Stimulated activated memory B cell treated with anti-CD40 and anti-IgM and Interleukin-4, amounts not matched to agents 10 μg/mL and 1 μg/mL and 100 μg/mL, for 72 hours (primary cell): ENCODE data around the gene MACF1.
"Not testable (repeated sequence)": the region's sequence is repeated elsewhere in the genome, so short reads cannot be mapped to it uniquely, and the experiment has no call there.

ENCODE experiments used
- ATAC-seq: fragments of 150-1000 bp; cut with Tn5 transposase; 2 replicates; pipeline ENCODE4 v1.10.0; 2021
- H3K27ac Mint-ChIP-seq: one replicate; pipeline ENCODE4 v1.8.0; 2022; ENCODE audit warnings: mild to moderate bottlenecking, mixed read lengths
- H3K27me3 Mint-ChIP-seq: one replicate; pipeline ENCODE4 v1.8.0; 2022; ENCODE audit warnings: mixed read lengths
- H3K36me3 Mint-ChIP-seq: one replicate; pipeline ENCODE4 v1.8.0; 2022; ENCODE audit warnings: mixed read lengths
- H3K4me1 Mint-ChIP-seq: one replicate; pipeline ENCODE4 v1.8.0; 2022; ENCODE audit warnings: mixed read lengths
- H3K4me3 Mint-ChIP-seq: one replicate; pipeline ENCODE4 v1.8.0; 2022; ENCODE audit warnings: mild to moderate bottlenecking, moderate library complexity, mixed read lengths
- H3K9me3 Mint-ChIP-seq: one replicate; pipeline ENCODE4 v1.8.0; 2022; ENCODE audit warnings: mixed read lengths

The MACF1 gene, protein sequence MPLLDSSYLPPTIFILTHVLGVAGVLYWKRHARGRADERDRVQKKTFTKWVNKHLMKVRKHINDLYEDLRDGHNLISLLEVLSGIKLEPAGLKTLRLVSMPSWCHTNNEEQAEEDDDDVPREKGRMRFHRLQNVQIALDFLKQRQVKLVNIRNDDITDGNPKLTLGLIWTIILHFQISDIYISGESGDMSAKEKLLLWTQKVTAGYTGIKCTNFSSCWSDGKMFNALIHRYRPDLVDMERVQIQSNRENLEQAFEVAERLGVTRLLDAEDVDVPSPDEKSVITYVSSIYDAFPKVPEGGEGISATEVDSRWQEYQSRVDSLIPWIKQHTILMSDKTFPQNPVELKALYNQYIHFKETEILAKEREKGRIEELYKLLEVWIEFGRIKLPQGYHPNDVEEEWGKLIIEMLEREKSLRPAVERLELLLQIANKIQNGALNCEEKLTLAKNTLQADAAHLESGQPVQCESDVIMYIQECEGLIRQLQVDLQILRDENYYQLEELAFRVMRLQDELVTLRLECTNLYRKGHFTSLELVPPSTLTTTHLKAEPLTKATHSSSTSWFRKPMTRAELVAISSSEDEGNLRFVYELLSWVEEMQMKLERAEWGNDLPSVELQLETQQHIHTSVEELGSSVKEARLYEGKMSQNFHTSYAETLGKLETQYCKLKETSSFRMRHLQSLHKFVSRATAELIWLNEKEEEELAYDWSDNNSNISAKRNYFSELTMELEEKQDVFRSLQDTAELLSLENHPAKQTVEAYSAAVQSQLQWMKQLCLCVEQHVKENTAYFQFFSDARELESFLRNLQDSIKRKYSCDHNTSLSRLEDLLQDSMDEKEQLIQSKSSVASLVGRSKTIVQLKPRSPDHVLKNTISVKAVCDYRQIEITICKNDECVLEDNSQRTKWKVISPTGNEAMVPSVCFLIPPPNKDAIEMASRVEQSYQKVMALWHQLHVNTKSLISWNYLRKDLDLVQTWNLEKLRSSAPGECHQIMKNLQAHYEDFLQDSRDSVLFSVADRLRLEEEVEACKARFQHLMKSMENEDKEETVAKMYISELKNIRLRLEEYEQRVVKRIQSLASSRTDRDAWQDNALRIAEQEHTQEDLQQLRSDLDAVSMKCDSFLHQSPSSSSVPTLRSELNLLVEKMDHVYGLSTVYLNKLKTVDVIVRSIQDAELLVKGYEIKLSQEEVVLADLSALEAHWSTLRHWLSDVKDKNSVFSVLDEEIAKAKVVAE (N-terminal part only)

DNA sequence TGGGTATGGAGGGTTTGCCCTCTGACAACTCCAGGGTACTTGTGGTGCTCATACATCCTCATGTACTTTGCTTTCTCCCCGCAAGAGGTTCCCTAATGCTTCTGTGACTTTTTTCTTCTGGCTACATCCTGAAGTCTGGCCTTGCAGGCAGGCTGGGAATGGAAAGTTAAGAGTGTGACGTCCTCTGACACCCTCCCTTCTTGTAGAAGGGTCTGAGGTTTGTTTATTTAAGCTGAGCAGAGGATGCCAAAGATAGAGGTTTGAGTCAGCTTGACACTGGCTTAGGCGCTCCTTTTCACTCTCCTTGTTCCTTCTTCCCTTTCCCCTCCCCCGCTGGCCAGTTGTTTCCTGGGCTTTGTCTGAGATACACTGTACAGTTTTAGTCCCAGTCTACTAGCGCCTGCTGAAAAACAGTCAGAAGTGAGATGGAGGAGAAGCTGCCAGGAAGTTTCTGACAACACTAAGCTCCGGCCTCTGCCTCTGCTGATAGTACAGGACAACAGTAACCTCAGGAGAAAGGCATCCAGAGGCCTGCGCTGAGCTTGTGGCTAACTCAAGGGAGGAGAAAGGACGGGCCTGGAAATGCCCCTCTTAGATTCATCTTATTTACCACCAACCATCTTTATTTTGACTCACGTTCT lies at the start of gene MACF1:
Gene MACF1, plus strand, starts transcription at position 255 of the 641 bp plus-strand sequence. Its CDS starts 328 bp downstream, at position 583.
- ATAC-seq = peak; percentile 54
- Mint-ChIP-seq H3K9me3 (no peaks in the 10 kb centered on the region), H3K36me3 (no peaks in the 10 kb centered on the region), H3K27me3 (no peaks in the 10 kb centered on the region), H3K4me3 (peak within 1 kb of the TSS; percentile 40), H3K4me1 (peaks cover 24% of the 10 kb centered on the region), H3K27ac (peak within 1 kb of the TSS; percentile 81)

DNA sequence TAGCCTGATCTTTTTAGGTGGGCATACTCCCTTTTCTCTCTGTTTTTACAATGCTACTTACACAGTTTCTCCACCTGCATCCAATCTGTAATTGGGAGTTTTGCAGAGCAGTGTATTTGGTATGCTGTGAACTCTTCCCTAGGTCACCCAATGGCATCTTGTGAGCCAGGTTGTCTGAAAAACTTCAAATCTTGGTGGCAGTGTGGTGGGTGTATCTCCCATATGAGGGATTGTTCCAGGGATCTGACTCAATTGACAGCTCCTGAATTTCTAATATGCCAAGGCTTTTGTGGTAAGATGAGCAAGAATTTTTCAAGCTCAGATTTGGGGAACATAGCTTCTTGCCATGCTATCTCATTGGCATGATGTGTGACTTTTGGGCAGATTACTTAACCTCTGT lies 47.2 kb upstream of the MACF1 start:
- Mint-ChIP-seq H3K27me3 (no peaks in the 10 kb centered on the region), H3K27ac (no peak overlapping the region), H3K9me3 (no peaks in the 10 kb centered on the region), H3K4me3 (no peak overlapping the region), H3K4me1 (no peaks in the 10 kb centered on the region), H3K36me3 (peaks cover 13% of the 10 kb centered on the region)
- no peak for ATAC-seq

DNA sequence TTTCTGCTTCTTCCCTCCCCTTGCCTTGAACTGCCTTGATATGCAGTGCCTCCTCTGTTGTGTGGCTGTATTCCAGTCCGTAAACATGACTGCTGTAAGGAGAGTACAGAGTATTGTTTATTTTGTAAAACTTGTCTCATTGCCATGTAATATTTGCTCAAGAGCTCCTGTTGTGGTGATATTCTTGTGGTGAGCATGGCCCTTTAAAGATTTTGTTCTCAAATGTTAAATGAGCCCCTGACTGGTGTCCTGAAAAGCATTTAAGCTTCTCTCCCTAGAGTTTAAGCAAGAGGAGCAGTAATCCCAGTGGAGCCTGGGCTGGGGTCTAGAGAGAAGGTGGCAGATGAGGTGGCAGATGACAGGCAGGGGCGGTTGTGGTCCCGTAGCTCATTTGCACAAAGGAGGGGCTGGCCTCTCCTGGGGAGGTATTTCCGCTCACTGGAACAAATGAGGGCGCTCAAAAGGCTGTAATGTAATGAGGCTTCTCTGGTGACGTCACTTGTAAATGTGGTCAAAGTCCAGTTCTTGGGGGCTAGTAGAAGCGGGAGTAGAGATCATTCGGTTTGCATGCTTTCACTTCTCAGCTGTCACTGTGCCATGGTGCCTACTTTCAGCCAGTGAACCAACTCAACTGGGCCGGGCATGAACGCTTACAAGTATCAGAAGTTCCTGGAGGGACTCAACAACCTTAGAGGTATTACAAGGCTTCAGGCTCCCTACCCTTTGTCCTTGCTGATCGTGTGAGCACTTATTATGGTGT lies 46.0 kb upstream of the MACF1 start:
- H3K9me3 Mint-ChIP-seq = no peaks in the 10 kb centered on the region
- no peaks in the 10 kb centered on the region for H3K4me1 Mint-ChIP-seq
- no peak for ATAC-seq
- peaks cover 13% of the 10 kb centered on the region for H3K36me3 Mint-ChIP-seq
- H3K4me3 Mint-ChIP-seq = no peak overlapping the region
- no peak overlapping the region for H3K27ac Mint-ChIP-seq
- no peaks in the 10 kb centered on the region for H3K27me3 Mint-ChIP-seq

DNA sequence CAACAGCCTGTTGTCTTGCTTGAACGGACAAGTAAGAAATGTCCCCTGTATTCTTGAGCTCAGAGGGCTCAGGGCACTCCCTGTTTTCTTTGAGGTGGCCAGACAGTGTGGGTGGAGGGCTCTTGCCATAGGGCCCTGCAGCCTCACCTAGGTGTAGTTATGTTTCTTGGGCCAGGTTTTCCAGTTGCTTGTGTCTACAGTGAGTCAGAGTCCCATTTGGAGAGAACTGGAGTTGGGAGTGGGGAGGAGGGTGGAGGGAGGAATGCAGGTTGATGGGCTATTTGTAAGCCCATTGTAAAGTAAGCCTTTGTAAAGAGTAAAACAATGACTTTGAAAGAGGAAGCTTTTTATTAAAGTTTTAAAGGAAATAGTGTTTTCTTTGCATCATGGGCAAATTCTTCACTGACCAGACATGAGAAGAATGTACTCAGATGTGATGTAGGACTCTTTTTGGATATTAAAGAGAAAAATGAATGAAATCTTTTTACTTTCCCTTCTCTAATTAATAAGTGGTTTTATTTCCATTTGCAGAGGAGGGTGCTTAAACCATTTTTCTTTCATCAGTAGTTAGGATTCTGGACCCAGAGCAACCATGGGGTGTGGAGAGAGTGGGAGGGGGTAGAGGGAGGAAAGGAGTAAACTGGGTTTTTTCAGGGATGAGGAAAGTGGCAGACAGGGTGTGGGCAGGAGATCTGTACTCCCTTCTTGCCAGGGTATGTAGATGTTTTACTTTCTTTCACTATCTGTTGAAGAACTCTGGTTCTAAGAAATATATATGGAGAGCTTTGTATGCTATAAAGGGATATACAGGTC lies 45.1 kb upstream of the MACF1 start:
- Mint-ChIP-seq H3K27me3 (no peaks in the 10 kb centered on the region), H3K9me3 (no peaks in the 10 kb centered on the region), H3K27ac (no peak overlapping the region), H3K4me3 (no peak overlapping the region), H3K36me3 (peaks cover 6% of the 10 kb centered on the region), H3K4me1 (no peaks in the 10 kb centered on the region)
- ATAC-seq = no peak

DNA sequence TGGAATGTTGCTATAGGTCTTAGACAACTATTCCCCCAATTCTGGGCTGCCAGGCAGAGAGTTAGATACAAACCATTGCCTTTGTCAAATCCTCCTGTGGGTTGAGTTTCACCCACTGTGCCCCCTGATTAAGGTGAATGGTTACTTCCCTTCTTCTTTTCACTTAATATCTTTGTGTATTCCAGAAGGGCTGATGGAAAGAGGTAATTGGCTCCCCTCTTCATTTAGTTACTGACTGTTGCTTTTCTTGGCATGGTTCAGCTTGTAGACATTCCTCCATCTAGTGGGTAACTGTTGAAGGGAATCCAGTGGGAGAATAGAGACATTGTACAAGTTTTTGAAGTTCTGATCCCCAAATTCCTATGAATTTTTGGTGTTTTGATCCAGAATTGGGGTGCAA lies 43.8 kb upstream of the MACF1 start:
- no peak overlapping the region for H3K4me3 Mint-ChIP-seq
- no peak for ATAC-seq
- no peaks in the 10 kb centered on the region for H3K4me1 Mint-ChIP-seq
- no peaks in the 10 kb centered on the region for H3K27me3 Mint-ChIP-seq
- H3K9me3 Mint-ChIP-seq = no peaks in the 10 kb centered on the region
- H3K36me3 Mint-ChIP-seq = no peaks in the 10 kb centered on the region
- H3K27ac Mint-ChIP-seq = no peak overlapping the region

DNA sequence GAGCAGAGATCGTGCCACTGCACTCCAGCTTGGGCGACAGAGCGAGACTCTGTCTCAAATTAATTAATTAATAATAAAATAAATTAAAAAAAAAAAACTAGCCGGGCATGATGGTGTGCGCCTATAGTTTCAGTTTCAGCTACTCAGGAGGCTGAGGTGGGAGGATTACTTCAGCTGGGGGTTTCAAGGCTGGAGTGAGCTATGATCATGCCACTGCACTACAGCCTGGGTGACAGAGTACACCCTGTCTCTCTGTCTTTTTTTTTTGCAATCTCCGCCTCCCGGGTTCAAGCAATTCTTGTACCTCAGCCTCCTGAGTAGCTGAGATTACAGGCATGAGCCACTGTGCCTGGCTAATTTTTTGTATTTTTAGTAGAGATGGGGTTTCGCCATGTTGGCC lies 42.7 kb upstream of the MACF1 start:
- not testable (repeated sequence) for H3K27ac Mint-ChIP-seq, H3K9me3 Mint-ChIP-seq, ATAC-seq, H3K4me1 Mint-ChIP-seq, H3K36me3 Mint-ChIP-seq, H3K27me3 Mint-ChIP-seq, H3K4me3 Mint-ChIP-seq

DNA sequence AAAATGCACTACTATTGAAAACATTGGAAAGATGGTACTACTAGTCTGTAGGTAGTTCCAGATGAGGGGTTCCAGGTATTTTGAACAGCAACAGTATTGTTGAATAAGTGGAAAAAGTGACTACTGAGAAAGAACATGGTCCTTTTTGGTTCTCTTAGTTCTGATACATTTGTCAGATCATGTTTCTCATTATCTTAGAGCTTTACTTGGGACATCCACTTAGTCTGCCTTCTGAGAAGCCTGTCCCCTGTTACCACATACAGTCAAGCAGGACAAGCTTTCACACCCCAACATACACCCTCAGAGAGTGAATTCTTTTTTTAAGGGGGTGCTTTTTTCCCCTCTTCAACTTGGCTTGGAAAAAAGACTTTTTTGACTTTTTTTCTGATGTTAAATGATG lies 41.0 kb upstream of the MACF1 start:
- Mint-ChIP-seq H3K4me3 (no peak overlapping the region), H3K27ac (no peak overlapping the region), H3K36me3 (no peaks in the 10 kb centered on the region), H3K27me3 (no peaks in the 10 kb centered on the region), H3K9me3 (no peaks in the 10 kb centered on the region), H3K4me1 (no peaks in the 10 kb centered on the region)
- no peak for ATAC-seq

DNA sequence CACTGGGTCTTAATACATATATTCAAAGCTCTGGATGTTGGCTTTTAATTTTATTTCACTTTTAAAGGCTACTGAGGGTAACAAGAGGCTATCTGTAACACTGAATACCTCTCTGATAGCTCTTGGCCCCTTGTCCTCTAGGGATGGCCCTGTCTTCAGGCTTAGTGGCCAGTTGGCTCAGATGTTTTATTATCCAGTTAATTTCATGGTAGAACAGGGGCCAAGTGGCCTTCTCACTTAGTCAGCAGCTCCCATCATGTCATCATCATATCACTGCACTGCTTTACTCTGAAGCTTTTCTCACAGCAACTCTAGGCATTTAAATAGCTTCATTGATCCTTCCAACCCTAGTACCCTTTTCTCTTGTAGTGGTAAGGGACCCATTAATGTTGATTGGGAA lies 40.2 kb upstream of the MACF1 start:
- H3K9me3 Mint-ChIP-seq = no peaks in the 10 kb centered on the region
- H3K4me3 Mint-ChIP-seq = no peak overlapping the region
- H3K4me1 Mint-ChIP-seq = no peaks in the 10 kb centered on the region
- no peaks in the 10 kb centered on the region for H3K27me3 Mint-ChIP-seq
- no peak overlapping the region for H3K27ac Mint-ChIP-seq
- H3K36me3 Mint-ChIP-seq = no peaks in the 10 kb centered on the region
- no peak for ATAC-seq

DNA sequence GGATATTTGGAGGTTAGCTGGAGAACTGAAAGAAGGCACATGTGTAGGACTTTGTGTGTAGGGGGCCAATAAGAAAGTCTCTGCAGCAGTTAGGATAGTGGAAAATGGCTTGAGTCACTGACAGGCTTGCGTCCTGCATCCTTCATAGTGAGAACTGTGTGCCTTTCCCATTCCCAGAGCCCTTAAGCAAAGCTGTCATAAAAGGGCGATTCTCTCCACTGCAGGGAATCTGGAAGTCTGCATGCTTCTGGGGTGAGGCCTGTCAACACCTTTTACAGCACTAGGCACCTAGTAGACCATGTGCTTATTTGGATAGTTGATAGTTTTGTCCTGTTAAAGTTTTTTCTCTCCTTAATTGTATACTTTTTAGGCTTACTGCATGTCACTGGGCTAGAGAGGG lies 39.4 kb upstream of the MACF1 start:
- no peak for ATAC-seq
- Mint-ChIP-seq H3K27ac (no peak overlapping the region), H3K4me1 (no peaks in the 10 kb centered on the region), H3K27me3 (no peaks in the 10 kb centered on the region), H3K36me3 (no peaks in the 10 kb centered on the region), H3K9me3 (no peaks in the 10 kb centered on the region), H3K4me3 (no peak overlapping the region)

DNA sequence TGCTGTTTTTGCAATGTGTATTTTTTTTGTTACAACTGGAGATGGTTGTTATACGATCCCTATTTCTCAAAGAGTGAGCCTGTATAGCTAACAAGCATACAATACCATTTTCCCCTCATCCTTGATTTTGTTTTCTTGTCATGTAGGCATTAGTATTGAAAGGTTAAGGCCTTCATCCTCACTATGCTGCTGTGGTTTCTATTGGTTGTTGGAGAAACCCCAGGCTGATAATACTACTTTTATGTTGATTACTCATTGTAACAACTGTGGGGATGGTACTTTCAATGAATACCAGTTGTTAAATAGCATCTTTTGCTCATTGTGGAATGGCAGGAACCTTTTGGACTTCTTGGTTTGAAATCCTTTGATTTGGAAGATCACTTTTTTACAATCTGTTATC lies 39.0 kb upstream of the MACF1 start:
- H3K27me3 Mint-ChIP-seq = no peaks in the 10 kb centered on the region
- no peak overlapping the region for H3K4me3 Mint-ChIP-seq
- no peak overlapping the region for H3K27ac Mint-ChIP-seq
- H3K36me3 Mint-ChIP-seq = no peaks in the 10 kb centered on the region
- ATAC-seq = no peak
- H3K9me3 Mint-ChIP-seq = no peaks in the 10 kb centered on the region
- H3K4me1 Mint-ChIP-seq = no peaks in the 10 kb centered on the region

DNA sequence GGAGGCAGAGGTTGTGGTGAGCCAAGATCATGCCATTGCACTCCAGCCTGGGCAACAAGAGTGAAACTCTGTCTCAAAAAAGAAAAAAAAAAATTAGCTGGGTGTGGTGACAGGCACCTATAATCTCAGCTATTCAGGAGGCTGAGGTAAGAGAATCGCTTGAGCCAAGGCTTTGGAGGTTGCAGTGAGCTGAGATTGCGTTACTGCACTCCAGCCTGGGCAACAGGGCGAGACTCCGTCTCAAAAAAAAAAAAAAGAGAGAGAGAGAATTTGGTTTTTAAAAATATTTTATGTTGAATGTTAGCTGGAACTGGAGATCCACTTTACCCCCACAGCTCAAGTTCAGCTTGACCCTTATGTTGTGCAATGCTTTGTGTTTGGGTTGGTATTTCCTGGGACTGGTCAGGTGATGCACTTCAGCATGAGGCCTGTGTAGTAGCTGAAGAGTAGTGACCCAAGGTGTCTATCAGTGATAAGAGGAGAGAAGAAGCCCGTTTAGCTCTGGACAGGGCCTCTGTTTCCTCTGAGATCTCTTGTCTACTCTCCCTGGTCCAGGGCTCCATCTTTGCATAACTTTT lies 36.8 kb upstream of the MACF1 start:
- no peaks in the 10 kb centered on the region for H3K4me1 Mint-ChIP-seq
- ATAC-seq = no peak
- H3K27me3 Mint-ChIP-seq = no peaks in the 10 kb centered on the region

DNA sequence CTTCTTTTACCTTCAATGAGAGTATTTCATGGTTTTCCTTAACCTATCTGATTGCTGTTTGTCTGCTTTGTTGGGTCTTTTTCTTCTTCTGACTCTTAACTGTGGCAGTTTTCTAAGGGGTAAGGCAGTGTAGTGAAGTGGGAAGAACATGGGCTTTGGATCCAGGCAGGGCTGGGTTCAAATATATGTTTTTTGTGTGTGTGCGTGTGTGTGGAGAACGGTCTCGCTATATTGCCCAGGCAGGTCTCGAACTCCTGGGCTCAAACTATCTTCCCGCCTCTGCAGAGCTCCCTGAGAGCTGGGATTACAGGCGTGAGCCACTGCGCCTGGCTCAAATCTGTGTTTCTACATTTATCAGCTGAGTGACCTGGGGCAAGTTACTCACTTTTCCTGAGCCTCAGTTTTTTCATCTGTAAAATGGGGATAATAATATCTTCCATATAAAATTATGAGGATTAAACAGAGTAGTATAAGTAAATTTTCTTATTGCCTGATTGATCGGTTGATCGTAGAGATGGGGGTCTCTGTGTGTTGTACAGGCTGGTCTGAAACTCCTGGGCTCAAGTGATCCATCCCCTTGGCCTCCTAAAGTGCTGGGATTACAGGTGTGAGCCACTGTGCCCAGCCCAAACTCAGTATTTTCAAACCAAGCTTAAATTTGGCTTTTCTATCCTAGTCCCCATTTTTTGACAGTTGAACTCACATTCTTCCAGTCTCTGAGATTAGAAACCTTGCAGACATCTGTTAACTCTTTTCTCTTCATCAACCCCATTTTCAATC lies 36.0 kb upstream of the MACF1 start:
- no peak overlapping the region for H3K4me3 Mint-ChIP-seq
- H3K9me3 Mint-ChIP-seq = no peaks in the 10 kb centered on the region
- H3K36me3 Mint-ChIP-seq = no peaks in the 10 kb centered on the region
- no peak for ATAC-seq
- H3K27me3 Mint-ChIP-seq = no peaks in the 10 kb centered on the region
- no peaks in the 10 kb centered on the region for H3K4me1 Mint-ChIP-seq
- no peak overlapping the region for H3K27ac Mint-ChIP-seq

More for the DNA sequence above, 36.8 kb upstream of the MACF1 start:
- no peaks in the 10 kb centered on the region for H3K36me3 Mint-ChIP-seq
- H3K4me3 Mint-ChIP-seq = no peak overlapping the region
- H3K9me3 Mint-ChIP-seq = no peaks in the 10 kb centered on the region
- H3K27ac Mint-ChIP-seq = no peak overlapping the region
